Esophagus muscularis mucosa (tissue), 4 donors: Measurements from ENCODE around the gene PLEKHH2. TPM values are rescaled to one million over a fixed set of nuclear protein-coding genes. Genes with fewer than 3 reads are reported as not detected.
A peak's percentile ranks its signal among the peaks of the same experiment; 100 is the strongest.

Experiments used
- DNase-seq: peaks from one replicate; pipeline ENCODE4 v3.0.0-alpha.2; 2017; ENCODE audit errors: extremely low spot score
- H3K27ac ChIP-seq, 4 donors: fragments of 200-600 bp; sonication (generic); replicated peaks in 1 of 4; 1 replicate in 3 of 4; 2 replicates in 1 of 4; pipeline ENCODE4 v1.5.1; 2016 to 2019; ENCODE audit warnings: mild to moderate bottlenecking in 1 of 4
- H3K27me3 ChIP-seq, 4 donors: fragments of 200-600 bp; sonication (generic); one replicate each; pipeline versions ENCODE4 v1.5.1 to v1.6.0; 2016 to 2019
- H3K36me3 ChIP-seq, 4 donors: fragments of 200-600 bp; sonication (generic); one replicate each; pipeline ENCODE4 v1.5.1; 2016 to 2019
- H3K4me1 ChIP-seq, 4 donors: fragments of 200-600 bp; sonication (generic); one replicate each; pipeline ENCODE4 v1.5.1; 2016 to 2019
- H3K4me3 ChIP-seq, 4 donors: fragments of 200-600 bp; sonication (generic); 1 replicate in 2 of 4; 2 replicates in 2 of 4; pipeline ENCODE4 v1.5.1; 2016 to 2019; ENCODE audit warnings: mild to moderate bottlenecking in 4 of 4, moderate library complexity in 1 of 4
- H3K9me3 ChIP-seq, 4 donors: fragments of 200-600 bp; sonication (generic); 1 replicate in 3 of 4; 2 replicates in 1 of 4; pipeline ENCODE4 v1.5.1; 2016 to 2019
- EP300 ChIP-seq: sonication (generic); formaldehyde crosslinking; IDR thresholded peaks from one replicate; pipeline ENCODE4 v1.6.1; 2017; ENCODE audit warnings: antibody characterized with exemption
- POLR2A ChIP-seq: fragments of 450-650 bp; IDR thresholded peaks from one replicate; pipeline ENCODE4 v1.6.1; 2017; ENCODE audit warnings: antibody characterized with exemption, moderate library complexity, mild to moderate bottlenecking, low read depth
- POLR2AphosphoS5 ChIP-seq, 2 donors: sonication (generic); formaldehyde crosslinking; IDR thresholded peaks; one replicate each; pipeline ENCODE4 v1.6.1; 2017; ENCODE audit warnings: antibody characterized with exemption in 2 of 2
- WGBS: methylation state at CpG from one replicate; pipeline ENCODE4 v1.1.5; 2018; 5-methylcytosine and 5-hydroxymethylcytosine counted together
- intact Hi-C: fragments of 100-400 bp; cut with DNase I; formaldehyde crosslinking; loops from one replicate; pipeline ENCODE4 v1.15.1; 2023
- total RNA-seq, 4 donors: library from RNA; depleted of rRNA; stranded (reverse); fragments of >200 nt; gene quantifications; one replicate each; pipeline versions ENCODE4 v1.1.0 to v1.2.1, GENCODE V29; 2016
- TF ChIP-seq, protein P1 (sequence below), 3 experiments: fragments of 200-600 bp in 2 of 3; fragments of 450-650 bp in 1 of 3; sonication (generic) in 2 of 3; IDR thresholded peaks; one replicate each; pipeline ENCODE4 v1.5.1; 2017 to 2019; ENCODE audit warnings: antibody characterized with exemption in 3 of 3, mild to moderate bottlenecking in 2 of 3, moderate library complexity in 1 of 3

The PLEKHH2 gene
- 10 to 100 TPM; 20.3 to 32.4 (median 25.1) TPM for total RNA-seq

DNA sequence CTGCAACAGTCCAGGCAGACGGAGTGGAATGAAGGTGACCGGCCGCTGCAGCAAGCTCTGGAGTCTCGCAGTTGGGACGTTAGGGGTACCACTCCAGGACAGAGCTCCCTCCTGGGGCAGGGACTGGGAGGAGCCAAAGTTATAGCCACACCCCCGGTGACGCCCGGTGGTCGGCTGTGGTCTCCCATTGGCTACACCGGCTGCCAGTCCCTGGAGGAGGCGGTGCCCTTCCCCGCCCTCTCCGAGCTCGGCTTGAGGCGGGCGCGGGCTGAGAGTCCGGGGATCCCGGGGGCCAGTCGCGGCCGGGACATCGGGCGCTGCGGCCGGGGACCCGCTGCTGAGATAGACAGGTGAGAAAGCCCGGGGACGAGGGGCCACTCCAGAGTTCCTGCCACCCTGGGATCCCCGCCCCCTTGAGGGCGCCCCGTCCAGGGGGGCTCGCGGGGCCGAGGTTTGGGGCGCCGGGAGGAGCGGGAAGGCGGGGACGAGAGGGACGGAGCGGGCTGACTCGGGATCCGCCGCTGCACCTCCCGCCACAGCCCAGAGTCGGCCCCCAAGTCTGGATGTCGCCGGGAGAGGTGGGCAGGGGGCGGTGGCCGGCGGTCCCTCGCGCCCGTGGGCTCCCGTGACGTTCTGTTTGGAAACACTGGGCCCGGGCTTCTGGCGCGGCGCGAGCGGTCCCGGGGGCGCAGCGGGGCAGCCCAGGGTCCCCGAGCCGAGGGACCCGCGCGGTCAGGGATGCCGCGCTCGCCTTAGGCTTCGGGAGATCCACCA lies at the start of gene PLEKHH2:
TSS of gene PLEKHH2 (plus strand) at position 231 of the 774 bp plus-strand sequence. CDS start 7,414 bp downstream, outside the sequence.
- no peak for TF ChIP-seq EP300
- TF ChIP-seq, protein P1, sequence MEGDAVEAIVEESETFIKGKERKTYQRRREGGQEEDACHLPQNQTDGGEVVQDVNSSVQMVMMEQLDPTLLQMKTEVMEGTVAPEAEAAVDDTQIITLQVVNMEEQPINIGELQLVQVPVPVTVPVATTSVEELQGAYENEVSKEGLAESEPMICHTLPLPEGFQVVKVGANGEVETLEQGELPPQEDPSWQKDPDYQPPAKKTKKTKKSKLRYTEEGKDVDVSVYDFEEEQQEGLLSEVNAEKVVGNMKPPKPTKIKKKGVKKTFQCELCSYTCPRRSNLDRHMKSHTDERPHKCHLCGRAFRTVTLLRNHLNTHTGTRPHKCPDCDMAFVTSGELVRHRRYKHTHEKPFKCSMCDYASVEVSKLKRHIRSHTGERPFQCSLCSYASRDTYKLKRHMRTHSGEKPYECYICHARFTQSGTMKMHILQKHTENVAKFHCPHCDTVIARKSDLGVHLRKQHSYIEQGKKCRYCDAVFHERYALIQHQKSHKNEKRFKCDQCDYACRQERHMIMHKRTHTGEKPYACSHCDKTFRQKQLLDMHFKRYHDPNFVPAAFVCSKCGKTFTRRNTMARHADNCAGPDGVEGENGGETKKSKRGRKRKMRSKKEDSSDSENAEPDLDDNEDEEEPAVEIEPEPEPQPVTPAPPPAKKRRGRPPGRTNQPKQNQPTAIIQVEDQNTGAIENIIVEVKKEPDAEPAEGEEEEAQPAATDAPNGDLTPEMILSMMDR (IDR thresholded peaks at IDR 0.05): no peak
- peak; percentile 88 to 89 for TF ChIP-seq POLR2AphosphoS5 (IDR thresholded peaks at IDR 0.05)
- no peak for TF ChIP-seq POLR2A
- Histone ChIP-seq H3K36me3 (no peaks in the 10 kb centered on the region), H3K27ac (peak within 1 kb of the TSS; percentile 80 to 87 (median 85)), H3K9me3 (peaks cover 0 to 4% (median 0%) of the 10 kb centered on the region in 4 donors), H3K4me1 (peaks cover 5 to 17% (median 15%) of the 10 kb centered on the region in 4 donors), H3K27me3 (no peaks in the 10 kb centered on the region), H3K4me3 (peak within 1 kb of the TSS; percentile 80 to 98 (median 90))
- intact Hi-C loops: no loop called here
- DNase-seq: peak; percentile 96
- WGBS: under 1% methylated on average over 24 of the region's 75 CpGs

DNA sequence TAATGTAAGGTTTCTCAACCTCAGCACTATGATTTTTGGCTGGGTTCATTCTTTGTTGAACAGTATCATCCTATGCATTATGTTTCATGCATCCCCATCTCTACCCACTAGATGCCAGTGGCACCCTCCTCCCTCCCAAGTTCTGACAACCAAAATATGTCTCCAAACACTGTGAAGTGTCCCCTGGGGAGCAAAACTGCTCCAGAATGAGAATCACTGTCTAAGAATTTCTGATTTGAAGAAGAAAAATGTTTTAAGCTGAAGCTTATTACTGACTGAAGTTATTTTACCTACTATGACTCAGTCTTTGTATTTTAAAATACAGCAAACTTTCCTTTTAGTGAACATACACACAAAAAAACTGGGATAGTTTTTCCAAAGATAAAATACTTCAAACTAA lies 44.6 kb upstream of the PLEKHH2 start:
- intact Hi-C loops: no loop called here
- no peak for TF ChIP-seq EP300
- TF ChIP-seq, protein P1 (IDR thresholded peaks at IDR 0.05): no peak
- TF ChIP-seq POLR2AphosphoS5 (IDR thresholded peaks at IDR 0.05): no peak
- TF ChIP-seq POLR2A: no peak
- Histone ChIP-seq H3K9me3 (no peaks in the 10 kb centered on the region), H3K27ac (no peak overlapping the region), H3K4me3 (no peak overlapping the region), H3K27me3 (no peaks in the 10 kb centered on the region), H3K36me3 (peaks cover 15 to 43% (median 30%) of the 10 kb centered on the region in 4 donors), H3K4me1 (peaks cover 17 to 28% (median 23%) of the 10 kb centered on the region in 4 donors)
- DNase-seq: no peak

DNA sequence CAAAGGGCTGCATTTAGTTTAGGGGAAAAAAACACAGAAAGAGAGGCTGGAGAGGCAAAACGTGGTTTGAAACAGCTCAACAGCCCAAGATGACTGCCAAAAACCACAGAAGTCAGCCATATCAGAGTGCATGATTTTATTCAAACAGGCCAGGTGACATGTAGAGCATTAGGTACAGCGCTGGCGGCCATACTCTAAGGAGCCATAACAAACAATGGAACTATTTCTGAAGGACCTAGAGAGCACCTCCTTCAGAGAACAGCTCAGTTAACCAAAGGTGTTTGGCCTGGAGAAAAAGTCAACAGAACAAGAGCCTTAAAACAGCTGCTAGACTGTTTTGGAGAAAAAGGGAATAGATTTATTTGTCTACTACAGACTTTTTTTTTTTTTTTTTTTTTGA lies 43.8 kb upstream of the PLEKHH2 start:
- no peak overlapping the region for H3K4me3 ChIP-seq
- no peak for TF ChIP-seq POLR2A
- TF ChIP-seq POLR2AphosphoS5 (IDR thresholded peaks at IDR 0.05): no peak
- TF ChIP-seq, protein P1 (IDR thresholded peaks at IDR 0.05): no peak
- no peak for TF ChIP-seq EP300
- H3K9me3 ChIP-seq: no peaks in the 10 kb centered on the region
- H3K27ac ChIP-seq: no peak overlapping the region
- H3K36me3 ChIP-seq: peaks cover 15 to 38% (median 29%) of the 10 kb centered on the region in 4 donors
- DNase-seq: no peak
- WGBS: 86% methylated on average over 3 of the region's 3 CpGs
- intact Hi-C loops: no loop called here
- H3K4me1 ChIP-seq: peaks cover 17 to 28% (median 23%) of the 10 kb centered on the region in 4 donors
- H3K27me3 ChIP-seq: no peaks in the 10 kb centered on the region

DNA sequence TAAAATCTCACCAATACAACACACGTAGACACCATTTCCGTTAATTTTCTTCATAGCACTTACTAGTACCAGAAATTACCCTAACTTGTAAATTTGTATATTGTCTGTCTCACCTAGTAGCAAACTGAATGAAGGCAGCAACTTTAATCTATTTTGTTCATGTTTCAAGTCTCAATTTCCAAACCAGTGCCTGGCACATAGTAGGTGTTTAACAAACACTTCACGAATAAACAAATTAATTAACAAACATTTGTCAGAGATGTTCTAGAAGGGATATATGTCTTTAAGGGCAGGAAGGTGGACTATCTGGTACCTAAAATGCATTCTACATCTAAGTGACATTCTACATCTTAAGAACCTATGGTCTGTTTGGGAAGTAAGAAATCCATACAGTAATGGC lies 42.2 kb upstream of the PLEKHH2 start:
- Histone ChIP-seq H3K4me1 (peaks cover 17 to 28% (median 23%) of the 10 kb centered on the region in 4 donors), H3K4me3 (peak overlapping the region; percentile 79 to 81 (median 80)), H3K36me3 (peaks cover 9 to 25% (median 20%) of the 10 kb centered on the region in 4 donors), H3K9me3 (no peaks in the 10 kb centered on the region), H3K27ac (no peak overlapping the region), H3K27me3 (no peaks in the 10 kb centered on the region)
- DNase-seq: no peak
- intact Hi-C loops: no loop called here
- 88% methylated on average over 3 of the region's 3 CpGs for WGBS
- TF ChIP-seq, protein P1 (IDR thresholded peaks at IDR 0.05): no peak
- no peak for TF ChIP-seq POLR2A
- TF ChIP-seq POLR2AphosphoS5 (IDR thresholded peaks at IDR 0.05): no peak
- no peak for TF ChIP-seq EP300
